Neuron (in vitro differentiated cells): ENCODE measurements around the gene GIMAP4.
"Not testable (repeated sequence)": the region's sequence is repeated elsewhere in the genome, so short reads cannot be mapped to it uniquely, and the experiment has no call there.

Experiments used
- H2AFZ ChIP-seq: one replicate; pipeline ENCODE4 v1.6.1; 2013; ENCODE audit warnings: low read depth, mild to moderate bottlenecking, inconsistent platforms, low read length, moderate library complexity
- H3K27me3 ChIP-seq: one replicate; pipeline ENCODE4 v1.6.1; 2013; ENCODE audit warnings: low read length; ENCODE audit not compliant: insufficient read depth
- H3K36me3 ChIP-seq: one replicate; pipeline ENCODE4 v1.6.1; 2013; ENCODE audit warnings: low read length; ENCODE audit not compliant: insufficient read depth
- H3K4me1 ChIP-seq: one replicate; pipeline ENCODE4 v1.6.1; 2013; ENCODE audit warnings: low read length; ENCODE audit not compliant: insufficient read depth
- H3K4me3 ChIP-seq: 2 replicates; pipeline ENCODE4 v1.5.1; 2013; ENCODE audit warnings: mild to moderate bottlenecking, low read length, moderate library complexity
- H3K9me3 ChIP-seq: one replicate; pipeline ENCODE4 v1.6.1; 2013; ENCODE audit warnings: low read length

Gene GIMAP4

GRCh38 chr7:150566123-150566522 lies 1.1 kb upstream of the GIMAP4 start:
- H2AFZ ChIP-seq = no peak overlapping the region
- H3K4me3 ChIP-seq = no peak overlapping the region
- H3K36me3 ChIP-seq = no peaks in the 10 kb centered on the region
- H3K4me1 ChIP-seq = no peaks in the 10 kb centered on the region
- no peaks in the 10 kb centered on the region for H3K9me3 ChIP-seq
- peaks cover 6% of the 10 kb centered on the region for H3K27me3 ChIP-seq

GRCh38 chr7:150566572-150566971 lies 618 bp upstream of the GIMAP4 start:
- no peak overlapping the region for H2AFZ ChIP-seq
- H3K4me3 ChIP-seq = no peak overlapping the region
- no peaks in the 10 kb centered on the region for H3K9me3 ChIP-seq
- peaks cover 6% of the 10 kb centered on the region for H3K27me3 ChIP-seq
- no peaks in the 10 kb centered on the region for H3K4me1 ChIP-seq
- H3K36me3 ChIP-seq = no peaks in the 10 kb centered on the region

- H3K4me3 ChIP-seq = no peak overlapping the region
- no peaks in the 10 kb centered on the region for H3K9me3 ChIP-seq
- no peak overlapping the region for H2AFZ ChIP-seq
- no peaks in the 10 kb centered on the region for H3K36me3 ChIP-seq
- H3K27me3 ChIP-seq = peaks cover 6% of the 10 kb centered on the region
- no peaks in the 10 kb centered on the region for H3K4me1 ChIP-seq
Observed at GRCh38 chr7:150567871-150568301, 696 bp downstream of the GIMAP4 start.

GRCh38 chr7:150568714-150569113 lies 1.5 kb downstream of the GIMAP4 start:
- Histone ChIP-seq H2AFZ (no peak overlapping the region), H3K36me3 (no peaks in the 10 kb centered on the region), H3K4me1 (no peaks in the 10 kb centered on the region), H3K9me3 (no peaks in the 10 kb centered on the region), H3K27me3 (peaks cover 3% of the 10 kb centered on the region), H3K4me3 (no peak overlapping the region)

- Histone ChIP-seq H3K4me1 (no peaks in the 10 kb centered on the region), H3K36me3 (no peaks in the 10 kb centered on the region), H2AFZ (no peak overlapping the region), H3K27me3 (peaks cover 3% of the 10 kb centered on the region), H3K4me3 (no peak overlapping the region), H3K9me3 (no peaks in the 10 kb centered on the region)
Observed at GRCh38 chr7:150569245-150569955, 2.2 kb downstream of the GIMAP4 start.

GRCh38 chr7:150570556-150571465 lies 3.6 kb downstream of the GIMAP4 start:
- Histone ChIP-seq H3K9me3 (no peaks in the 10 kb centered on the region), H3K4me1 (no peaks in the 10 kb centered on the region), H3K4me3 (no peak overlapping the region), H3K36me3 (no peaks in the 10 kb centered on the region), H3K27me3 (peaks cover 3% of the 10 kb centered on the region), H2AFZ (no peak overlapping the region)

- Histone ChIP-seq H3K36me3 (no peaks in the 10 kb centered on the region), H3K4me3 (no peak overlapping the region), H3K4me1 (no peaks in the 10 kb centered on the region), H2AFZ (no peak overlapping the region), H3K27me3 (no peaks in the 10 kb centered on the region), H3K9me3 (no peaks in the 10 kb centered on the region)
Observed at GRCh38 chr7:150572496-150572895, 5.3 kb downstream of the GIMAP4 start.

GRCh38 chr7:150579979-150580637 lies 12.9 kb downstream of the GIMAP4 start:
- H3K36me3 ChIP-seq, H3K4me3 ChIP-seq, H3K27me3 ChIP-seq, H3K4me1 ChIP-seq, H2AFZ ChIP-seq, H3K9me3 ChIP-seq: not testable (repeated sequence)

- no peak overlapping the region for H3K4me3 ChIP-seq
- no peaks in the 10 kb centered on the region for H3K4me1 ChIP-seq
- no peaks in the 10 kb centered on the region for H3K9me3 ChIP-seq
- no peaks in the 10 kb centered on the region for H3K27me3 ChIP-seq
- H2AFZ ChIP-seq = no peak overlapping the region
- H3K36me3 ChIP-seq = no peaks in the 10 kb centered on the region
Observed at GRCh38 chr7:150580638-150581394, 13.6 kb downstream of the GIMAP4 start.

- Histone ChIP-seq H3K36me3 (no peaks in the 10 kb centered on the region), H3K27me3 (no peaks in the 10 kb centered on the region), H3K4me3 (no peak overlapping the region), H3K9me3 (no peaks in the 10 kb centered on the region), H3K4me1 (no peaks in the 10 kb centered on the region), H2AFZ (no peak overlapping the region)
Observed at GRCh38 chr7:150585199-150585598, 18.0 kb downstream of the GIMAP4 start.

GRCh38 chr7:150586068-150586784 lies 19.0 kb downstream of the GIMAP4 start:
- H3K4me1 ChIP-seq = no peaks in the 10 kb centered on the region
- H2AFZ ChIP-seq = no peak overlapping the region
- no peaks in the 10 kb centered on the region for H3K27me3 ChIP-seq
- no peaks in the 10 kb centered on the region for H3K9me3 ChIP-seq
- H3K36me3 ChIP-seq = no peaks in the 10 kb centered on the region
- H3K4me3 ChIP-seq = no peak overlapping the region

- H3K4me1 ChIP-seq = no peaks in the 10 kb centered on the region
- no peak overlapping the region for H2AFZ ChIP-seq
- H3K36me3 ChIP-seq = no peaks in the 10 kb centered on the region
- no peaks in the 10 kb centered on the region for H3K27me3 ChIP-seq
- H3K9me3 ChIP-seq = no peaks in the 10 kb centered on the region
- no peak overlapping the region for H3K4me3 ChIP-seq
Observed at GRCh38 chr7:150586785-150587152, 19.6 kb downstream of the GIMAP4 start.
